Measurements from ENCODE around the gene JDP2.

Gene JDP2

DNA sequence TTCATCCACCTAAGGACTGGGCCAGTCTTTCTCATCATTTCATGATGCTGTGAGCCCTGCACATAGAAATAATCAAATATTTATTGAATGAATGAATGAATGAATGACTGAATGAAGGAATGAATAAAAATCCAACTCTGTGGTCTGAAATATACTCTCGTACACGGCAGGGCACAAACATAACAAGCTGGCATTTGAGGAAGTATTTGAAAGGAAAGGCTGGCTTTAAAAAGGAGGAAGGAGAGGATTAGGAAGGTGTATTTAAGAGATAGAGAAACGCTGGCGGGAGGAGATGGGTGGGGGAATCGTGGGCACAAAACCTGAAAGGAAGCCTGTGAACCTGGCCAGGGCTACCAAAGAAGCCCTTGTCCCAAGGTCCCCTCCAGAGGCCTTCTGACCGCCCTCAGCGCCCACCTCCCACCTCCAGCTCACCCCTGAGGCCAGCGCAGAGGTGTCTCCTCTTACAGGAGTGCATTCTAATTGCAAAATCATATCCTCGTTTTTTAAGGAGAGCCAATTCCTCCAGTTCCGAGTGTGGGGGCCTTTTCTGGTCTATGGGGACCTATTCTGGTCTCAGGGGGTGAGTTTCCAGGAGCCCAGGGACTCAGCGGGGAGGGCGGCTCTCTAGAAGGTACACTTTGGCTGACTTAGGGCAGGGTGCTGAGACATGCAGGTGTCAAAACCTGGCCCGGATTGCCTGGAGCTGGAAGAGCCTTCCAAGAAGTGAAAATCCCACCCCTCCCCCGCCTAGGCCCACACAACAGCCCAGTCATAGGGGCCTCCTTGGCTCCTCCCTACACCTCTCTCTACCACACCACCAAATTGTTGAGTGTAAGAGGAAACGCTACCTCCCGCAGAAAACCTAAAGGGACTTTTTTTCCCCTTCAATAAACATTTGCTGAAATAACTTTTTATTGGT is 8.7 kb upstream of the JDP2 start:
- ChIA-PET POLR2A (interaction anchor here (0.9 to 1.3 kb wide), 3 partner anchors 9 to 21 kb away, joined by 3 to 4 read pairs (median 4); partner anchors contain the start of gene JDP2), CTCF (interaction anchor here (1.1 to 1.2 kb wide), 2 partner anchors 9 to 10 kb away, joined by 4 read pairs; partner anchors contain the start of gene JDP2)
- DNase-seq (ENCODE audit: extremely low spot score): peak; percentile 58
- TF ChIP-seq CTBP1 (IDR thresholded peaks at IDR 0.05; ENCODE audit: borderline replicate concordance): no peak
- TF ChIP-seq ELF4 (IDR thresholded peaks at IDR 0.05): no peak
- no peak for TF ChIP-seq SP1 (IDR thresholded peaks at IDR 0.05)
- TF ChIP-seq L3MBTL2 (conservative IDR thresholded peaks at IDR 0.05): no peak
- no peak for TF ChIP-seq FOXM1 (IDR thresholded peaks at IDR 0.05; ENCODE audit: borderline replicate concordance)
- TF ChIP-seq TARDBP (IDR thresholded peaks at IDR 0.05): no peak
- TF ChIP-seq FOXK2 (IDR thresholded peaks at IDR 0.05): no peak
- TF ChIP-seq, protein P1, sequence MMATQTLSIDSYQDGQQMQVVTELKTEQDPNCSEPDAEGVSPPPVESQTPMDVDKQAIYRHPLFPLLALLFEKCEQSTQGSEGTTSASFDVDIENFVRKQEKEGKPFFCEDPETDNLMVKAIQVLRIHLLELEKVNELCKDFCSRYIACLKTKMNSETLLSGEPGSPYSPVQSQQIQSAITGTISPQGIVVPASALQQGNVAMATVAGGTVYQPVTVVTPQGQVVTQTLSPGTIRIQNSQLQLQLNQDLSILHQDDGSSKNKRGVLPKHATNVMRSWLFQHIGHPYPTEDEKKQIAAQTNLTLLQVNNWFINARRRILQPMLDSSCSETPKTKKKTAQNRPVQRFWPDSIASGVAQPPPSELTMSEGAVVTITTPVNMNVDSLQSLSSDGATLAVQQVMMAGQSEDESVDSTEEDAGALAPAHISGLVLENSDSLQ (IDR thresholded peaks at IDR 0.05): no peak
- TF ChIP-seq NFRKB (IDR thresholded peaks at IDR 0.05): no peak
- TF ChIP-seq LEF1 (IDR thresholded peaks at IDR 0.05; ENCODE audit: borderline replicate concordance): no peak
- TF ChIP-seq SUZ12 (IDR thresholded peaks at IDR 0.05): no peak

DNA sequence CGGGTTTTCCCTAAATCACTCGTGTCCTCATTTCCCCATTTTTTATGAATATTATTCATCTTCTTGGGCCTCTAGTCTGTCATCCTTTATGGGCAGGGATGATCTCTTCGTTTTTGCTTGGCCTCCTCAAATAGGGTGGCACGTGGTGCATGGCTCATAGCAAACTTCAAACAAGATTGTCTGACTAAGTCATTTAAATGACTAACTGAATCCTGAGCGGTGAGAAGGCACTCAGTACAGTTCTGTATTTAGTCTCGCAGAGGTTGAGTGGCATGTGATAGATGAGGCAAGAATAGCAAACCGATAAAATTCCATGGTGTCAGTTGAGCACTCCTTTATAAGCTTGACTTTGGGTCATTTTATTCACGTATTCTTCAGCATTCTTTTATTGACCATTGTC is 5.7 kb upstream of the JDP2 start:
- POLR2A ChIA-PET: no interaction called here
- CTCF ChIA-PET: no interaction called here
- DNase-seq (ENCODE audit: extremely low spot score): no peak
- no peak for TF ChIP-seq HDGF (IDR thresholded peaks at IDR 0.05; ENCODE audit: borderline replicate concordance)
- no peak for TF ChIP-seq ZNF384 (IDR thresholded peaks at IDR 0.05)
- no peak for TF ChIP-seq SP1 (IDR thresholded peaks at IDR 0.05)
- no peak for TF ChIP-seq LEF1 (IDR thresholded peaks at IDR 0.05; ENCODE audit: borderline replicate concordance)
- TF ChIP-seq FOXA1 (IDR thresholded peaks at IDR 0.05): no peak
- TF ChIP-seq BHLHE40 (IDR thresholded peaks at IDR 0.05; ENCODE audit: borderline replicate concordance): no peak
- TF ChIP-seq, protein P1 (IDR thresholded peaks at IDR 0.05): no peak
- TF ChIP-seq CTBP1 (IDR thresholded peaks at IDR 0.05; ENCODE audit: borderline replicate concordance): no peak
- TF ChIP-seq NFRKB (IDR thresholded peaks at IDR 0.05): no peak
- TF ChIP-seq L3MBTL2 (conservative IDR thresholded peaks at IDR 0.05): no peak
- TF ChIP-seq TARDBP (IDR thresholded peaks at IDR 0.05): no peak
- TF ChIP-seq FOXM1 (IDR thresholded peaks at IDR 0.05; ENCODE audit: borderline replicate concordance): no peak
- TF ChIP-seq FOXK2 (IDR thresholded peaks at IDR 0.05): no peak
- TF ChIP-seq ARNT (IDR thresholded peaks at IDR 0.05): no peak
- no peak for TF ChIP-seq SUZ12 (IDR thresholded peaks at IDR 0.05)
- no peak for TF ChIP-seq ELF4 (IDR thresholded peaks at IDR 0.05)

DNA sequence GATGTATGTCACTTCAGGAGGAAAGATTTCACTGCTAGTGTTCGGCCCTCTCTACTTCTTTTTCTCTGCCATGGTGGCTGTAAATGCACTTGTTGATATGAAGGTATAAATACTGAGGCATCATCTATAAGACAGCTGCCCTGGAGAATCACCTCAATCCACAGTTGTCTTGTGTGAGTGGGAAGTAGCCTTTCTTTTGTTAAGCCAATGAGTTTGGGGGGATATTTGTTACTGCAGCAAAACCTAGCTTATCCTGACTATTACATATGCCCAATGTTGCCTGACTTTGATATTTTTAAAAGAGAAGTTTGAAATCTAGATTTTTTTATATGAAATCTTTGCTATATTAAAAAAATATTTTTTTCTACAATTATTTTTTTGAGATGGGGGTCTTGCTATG is 3.3 kb upstream of the JDP2 start:
- ChIA-PET POLR2A (interaction anchor here (0.9 to 1.2 kb wide), 2 partner anchors 18 to 100 kb away, joined by 3 read pairs; no protein-coding TSS in a partner anchor), CTCF (no interaction called here)
- TF ChIP-seq HDGF (IDR thresholded peaks at IDR 0.05; ENCODE audit: borderline replicate concordance): no peak
- TF ChIP-seq, protein P1 (IDR thresholded peaks at IDR 0.05): no peak
- TF ChIP-seq SP1 (IDR thresholded peaks at IDR 0.05): no peak
- TF ChIP-seq SUZ12 (IDR thresholded peaks at IDR 0.05): no peak
- no peak for TF ChIP-seq L3MBTL2 (conservative IDR thresholded peaks at IDR 0.05)
- TF ChIP-seq ZNF384 (IDR thresholded peaks at IDR 0.05): no peak
- TF ChIP-seq FOXK2 (IDR thresholded peaks at IDR 0.05): no peak
- TF ChIP-seq ELF4 (IDR thresholded peaks at IDR 0.05): no peak
- DNase-seq (ENCODE audit: extremely low spot score): no peak

DNA sequence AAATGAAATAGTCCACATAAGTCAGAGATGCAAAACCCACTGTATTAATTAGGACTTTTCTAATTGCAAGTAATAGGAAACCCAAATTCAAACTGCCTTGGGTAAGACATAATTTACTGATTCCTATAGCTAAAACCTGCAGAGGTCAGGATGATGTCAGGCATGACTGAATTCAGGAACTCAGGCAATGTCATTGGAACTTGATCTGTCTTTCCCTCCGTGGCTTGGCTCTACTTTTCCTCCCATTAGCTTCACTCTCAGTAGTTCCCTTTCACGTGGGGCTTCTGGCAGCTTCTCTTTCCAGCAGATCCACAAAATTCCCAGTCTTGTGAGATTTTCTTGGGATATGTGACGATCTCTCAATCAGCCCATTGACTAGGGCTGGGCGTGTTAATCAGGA is 2.4 kb upstream of the JDP2 start:
- TF ChIP-seq L3MBTL2 (conservative IDR thresholded peaks at IDR 0.05): no peak
- no peak for TF ChIP-seq BHLHE40 (IDR thresholded peaks at IDR 0.05; ENCODE audit: borderline replicate concordance)
- no peak for TF ChIP-seq SUZ12 (IDR thresholded peaks at IDR 0.05)
- no peak for TF ChIP-seq HDGF (IDR thresholded peaks at IDR 0.05; ENCODE audit: borderline replicate concordance)
- TF ChIP-seq FOXK2 (IDR thresholded peaks at IDR 0.05): no peak
- no peak for TF ChIP-seq TARDBP (IDR thresholded peaks at IDR 0.05)
- no peak for TF ChIP-seq LEF1 (IDR thresholded peaks at IDR 0.05; ENCODE audit: borderline replicate concordance)
- TF ChIP-seq SP1 (IDR thresholded peaks at IDR 0.05): no peak
- no peak for TF ChIP-seq ZNF384 (IDR thresholded peaks at IDR 0.05)
- no peak for TF ChIP-seq CTBP1 (IDR thresholded peaks at IDR 0.05; ENCODE audit: borderline replicate concordance)
- TF ChIP-seq FOXM1 (IDR thresholded peaks at IDR 0.05; ENCODE audit: borderline replicate concordance): no peak
- no peak for TF ChIP-seq NFRKB (IDR thresholded peaks at IDR 0.05)
- no peak for TF ChIP-seq ELF4 (IDR thresholded peaks at IDR 0.05)
- TF ChIP-seq FOXA1 (IDR thresholded peaks at IDR 0.05): no peak
- no peak for TF ChIP-seq ARNT (IDR thresholded peaks at IDR 0.05)
- TF ChIP-seq, protein P1 (IDR thresholded peaks at IDR 0.05): no peak
- CTCF ChIA-PET: no interaction called here
- DNase-seq (ENCODE audit: extremely low spot score): no peak
- POLR2A ChIA-PET: interaction anchor here (0.6 to 1.2 kb wide), 3 partner anchors 17 to 101 kb away, joined by 3 read pairs; no protein-coding TSS in a partner anchor

All from HEK293T (cell line).